ENCODE results near the gene KCNQ2.

The KCNQ2 gene

DNA sequence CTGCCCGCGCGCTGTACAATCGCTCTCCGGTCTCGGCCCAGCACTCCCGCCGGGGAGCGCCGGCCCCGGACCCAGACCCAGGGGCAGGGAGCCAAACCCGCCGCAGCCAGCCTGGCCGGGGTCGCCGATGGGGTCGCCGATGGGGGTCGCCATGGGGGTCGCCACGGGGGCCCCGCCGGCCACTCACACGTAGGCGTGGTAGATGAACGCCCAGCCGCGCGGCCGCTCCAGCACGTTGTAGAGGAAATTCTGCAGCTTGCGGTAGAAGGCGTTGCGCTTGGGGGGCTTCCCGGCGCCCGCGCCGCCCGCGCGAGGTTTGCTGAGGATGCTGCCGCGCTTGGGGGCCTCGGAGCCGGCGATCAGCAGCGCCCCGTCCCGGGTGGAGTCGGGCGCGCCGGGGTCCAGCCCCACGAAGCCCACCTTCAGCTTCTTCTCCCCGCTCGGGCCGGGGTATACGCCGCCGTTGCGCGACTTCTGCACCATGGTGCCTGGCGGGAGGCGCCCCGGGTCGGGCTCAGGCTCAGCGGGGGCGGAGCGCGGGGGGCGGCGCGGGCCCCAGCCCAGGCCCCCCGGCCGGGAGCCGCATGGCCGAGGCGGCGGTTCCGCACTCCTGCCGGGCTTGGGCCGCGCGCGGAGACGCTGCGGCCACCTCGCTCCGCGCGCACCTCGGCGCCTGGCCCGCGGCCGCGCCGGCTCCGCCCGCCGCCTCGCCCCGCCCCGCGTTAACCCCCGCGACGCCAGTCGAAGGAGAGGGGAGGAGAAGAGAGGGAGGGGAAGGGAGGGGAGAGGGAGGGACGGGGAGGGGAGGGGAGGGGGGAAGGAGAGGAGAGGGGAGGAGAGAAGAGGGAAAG, at the start of gene KCNQ2:
Gene KCNQ2, minus strand, starts transcription at position 675 of the 851 bp plus-strand sequence. Its CDS starts 192 bp downstream, at position 483.
- TF ChIP-seq GATA3 (IDR thresholded peaks at IDR 0.05; ENCODE audit: low read depth, low read length) (no peak), GATA2 (IDR thresholded peaks at IDR 0.05; ENCODE audit: low read depth, low read length) (no peak)

- TF ChIP-seq GATA3 (IDR thresholded peaks at IDR 0.05; ENCODE audit: low read depth, low read length) (no peak), GATA2 (IDR thresholded peaks at IDR 0.05; ENCODE audit: low read depth, low read length) (no peak)
Measured at GRCh38 chr20:63521602-63522001, 49.1 kb upstream of the KCNQ2 start.

GRCh38 chr20:63520934-63521601, 48.6 kb upstream of the KCNQ2 start:
- no peak for TF ChIP-seq GATA2 (IDR thresholded peaks at IDR 0.05; ENCODE audit: low read depth, low read length)
- no peak for TF ChIP-seq GATA3 (IDR thresholded peaks at IDR 0.05; ENCODE audit: low read depth, low read length)

- TF ChIP-seq GATA3 (IDR thresholded peaks at IDR 0.05; ENCODE audit: low read depth, low read length) = no peak
- TF ChIP-seq GATA2 (IDR thresholded peaks at IDR 0.05; ENCODE audit: low read depth, low read length) = no peak
Measured at GRCh38 chr20:63520504-63520933, 48.1 kb upstream of the KCNQ2 start, which contains the start of gene PPDPF. Gene PPDPF, plus strand, starts transcription at chr20:63520765. Its CDS starts 544 bp downstream, at chr20:63521309.

DNA sequence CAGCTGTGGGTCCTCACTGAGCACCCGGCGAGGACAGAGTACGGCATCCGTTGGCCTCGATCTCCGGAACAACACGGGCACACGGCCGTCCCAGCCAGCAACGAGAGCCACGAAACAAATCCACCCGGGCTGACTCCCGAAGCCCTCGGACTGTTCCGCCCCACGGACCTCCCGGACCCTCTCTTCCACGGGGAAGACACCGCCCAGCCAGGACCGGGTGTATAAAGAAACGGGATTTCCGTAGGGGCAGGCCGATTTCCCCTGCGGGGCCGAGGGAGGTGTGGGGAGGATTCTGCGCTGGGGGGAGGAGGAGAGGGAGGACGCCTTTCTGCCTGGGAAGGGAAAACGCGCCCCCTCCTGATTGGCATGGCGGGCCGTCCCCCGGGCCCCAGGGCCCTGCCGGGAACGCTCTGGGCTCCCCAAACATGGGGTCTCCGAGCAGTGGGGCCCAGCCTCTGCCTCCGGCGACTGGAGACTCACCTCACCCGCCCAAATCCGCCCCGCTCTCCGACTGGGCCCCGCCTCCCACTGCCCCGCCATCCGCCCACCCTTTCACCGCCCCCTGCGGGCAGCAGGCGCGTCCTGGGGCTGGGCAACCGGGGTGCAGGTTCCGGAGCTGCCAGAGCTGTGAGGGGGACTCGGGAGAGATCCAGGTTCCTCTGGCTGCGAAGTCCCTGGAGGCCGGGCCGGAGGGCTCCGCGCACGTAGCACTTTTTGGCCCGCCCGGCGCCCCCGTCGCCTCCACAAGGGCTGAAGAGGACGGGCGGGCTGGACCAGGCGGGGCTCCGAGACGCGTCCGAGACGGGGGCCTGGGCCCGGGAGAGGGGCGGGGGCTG, 47.4 kb upstream of the KCNQ2 start:
- no peak for TF ChIP-seq GATA3 (IDR thresholded peaks at IDR 0.05; ENCODE audit: low read depth, low read length)

DNA sequence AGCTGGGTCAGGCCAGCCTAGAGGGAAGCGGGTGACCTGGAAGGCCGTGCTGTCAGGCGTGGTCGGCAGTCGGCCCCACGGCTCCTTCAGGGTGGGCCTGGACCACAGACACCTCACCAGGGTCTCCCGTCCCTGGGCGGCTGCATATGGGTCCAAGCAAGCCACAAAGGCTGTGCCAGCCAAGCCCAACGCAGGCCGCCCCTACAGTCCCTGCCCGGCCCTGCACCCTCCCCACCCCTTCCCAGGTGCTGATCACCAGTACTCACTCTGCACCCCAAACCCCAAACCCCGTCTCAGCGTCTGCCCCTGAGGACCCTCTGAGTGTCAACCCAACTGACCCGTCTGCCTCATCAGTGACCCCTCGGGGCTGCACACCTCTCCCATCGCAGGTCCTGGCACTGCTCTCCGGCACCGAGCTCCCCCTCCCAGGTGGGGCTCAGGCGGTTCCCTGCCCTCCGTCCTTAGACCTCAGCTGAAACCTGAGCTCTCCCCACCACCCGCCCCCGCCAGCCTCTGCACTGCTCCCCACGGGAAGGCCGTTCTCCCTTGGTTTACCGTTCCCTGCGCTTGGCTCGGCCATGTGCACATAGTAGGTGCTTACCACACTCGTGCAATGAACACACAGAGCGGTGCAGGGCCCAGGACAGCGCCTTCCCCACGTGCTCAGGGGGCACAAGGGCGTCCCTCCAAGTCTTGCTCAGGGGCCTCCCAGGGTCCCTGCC, 46.7 kb upstream of the KCNQ2 start:
- TF ChIP-seq GATA3 (IDR thresholded peaks at IDR 0.05; ENCODE audit: low read depth, low read length) (no peak), GATA2 (IDR thresholded peaks at IDR 0.05; ENCODE audit: low read depth, low read length) (no peak)

DNA sequence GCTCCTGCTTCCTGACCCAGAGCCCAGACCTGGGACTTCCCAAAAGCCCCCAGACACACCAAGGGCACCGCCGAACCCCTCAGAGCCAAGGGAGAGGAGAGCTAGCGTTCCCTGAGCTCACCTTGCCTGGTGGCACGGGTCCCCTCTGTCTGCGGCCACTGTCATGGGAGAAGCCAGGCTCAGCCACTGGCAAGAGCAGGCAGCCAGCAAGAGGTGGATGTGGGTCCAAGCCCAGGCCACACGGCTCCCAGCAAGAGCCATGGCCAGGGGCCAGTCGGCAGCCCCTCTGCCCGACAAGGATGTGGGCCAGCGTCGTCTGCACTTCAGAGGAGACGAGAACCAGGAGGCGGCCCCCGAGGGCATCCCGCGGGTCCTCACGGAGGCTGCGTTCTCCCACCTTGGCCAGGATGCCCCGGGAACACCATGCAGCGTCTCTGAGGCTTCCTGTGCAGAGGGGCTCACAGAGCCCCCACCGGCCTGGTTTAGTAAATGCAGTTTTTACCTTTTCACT, 46.0 kb upstream of the KCNQ2 start:
- TF ChIP-seq GATA2 (IDR thresholded peaks at IDR 0.05; ENCODE audit: low read depth, low read length) (no peak), GATA3 (IDR thresholded peaks at IDR 0.05; ENCODE audit: low read depth, low read length) (no peak)

DNA sequence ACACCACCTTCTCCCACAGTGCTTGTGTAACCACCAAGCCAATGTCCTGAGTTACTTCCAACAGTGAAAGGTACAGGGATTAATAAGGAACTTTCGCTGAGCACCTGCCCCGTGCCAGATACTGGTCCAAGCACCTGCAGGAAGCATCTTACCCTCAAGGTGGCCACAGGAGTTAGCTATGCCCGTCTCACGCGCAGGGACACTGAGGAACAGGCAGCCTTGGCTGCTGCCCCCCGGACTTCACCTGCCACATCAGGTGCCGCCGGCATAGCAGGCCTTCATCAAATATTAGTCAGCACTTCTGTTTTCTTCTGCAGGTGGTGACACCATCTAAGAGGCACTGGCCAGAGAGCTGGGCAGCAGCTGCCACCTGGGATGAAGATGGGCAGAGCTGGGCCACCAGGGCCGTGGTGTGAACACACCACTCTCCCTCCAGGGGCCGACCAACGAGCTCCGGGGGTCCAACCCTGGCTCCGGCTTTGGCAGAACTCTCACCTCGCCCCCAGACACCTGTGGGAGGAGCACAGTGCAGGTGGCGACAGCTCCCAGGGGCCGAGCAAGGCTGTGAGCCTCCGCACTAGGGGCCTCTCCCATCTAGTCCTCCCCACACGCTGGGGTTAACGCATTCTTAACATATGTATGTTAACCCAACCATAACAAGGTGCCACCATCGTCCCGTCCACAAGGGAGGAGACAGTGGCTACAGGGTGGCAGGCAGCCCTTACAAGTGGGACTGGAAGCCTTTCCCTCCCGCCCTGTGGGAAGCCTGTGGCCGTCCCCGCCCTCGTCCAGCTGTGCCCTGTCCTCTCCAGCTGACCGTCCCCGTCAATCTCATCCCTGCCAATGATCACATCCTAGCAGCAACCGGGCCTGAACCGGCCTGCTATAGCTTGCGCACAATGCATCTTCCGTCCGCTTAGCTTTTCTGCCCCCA, 45.2 kb upstream of the KCNQ2 start:
- TF ChIP-seq GATA2 (IDR thresholded peaks at IDR 0.05; ENCODE audit: low read depth, low read length) (no peak), GATA3 (IDR thresholded peaks at IDR 0.05; ENCODE audit: low read depth, low read length) (no peak)

DNA sequence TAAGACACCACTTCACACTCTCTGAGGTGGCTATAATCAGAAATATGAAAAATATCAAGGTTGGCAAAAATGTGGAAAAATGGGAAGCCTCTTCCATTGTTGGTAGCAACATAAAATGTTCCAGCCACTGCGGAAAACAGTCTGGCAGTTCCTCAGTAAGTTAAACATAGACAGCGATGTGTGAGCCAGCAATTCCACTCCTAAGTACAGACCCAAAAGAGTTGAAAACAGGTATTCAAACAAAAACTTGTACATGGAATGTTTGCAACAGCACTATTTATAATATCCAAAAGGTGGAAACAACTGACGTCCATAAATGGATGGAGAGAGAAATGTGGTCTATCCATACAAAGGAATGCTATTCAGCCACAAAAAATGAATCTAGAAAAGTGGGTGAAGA, 40.8 kb upstream of the KCNQ2 start:
- TF ChIP-seq GATA3 (IDR thresholded peaks at IDR 0.05; ENCODE audit: low read depth, low read length) = no peak
- TF ChIP-seq GATA2 (IDR thresholded peaks at IDR 0.05; ENCODE audit: low read depth, low read length) = no peak

- TF ChIP-seq GATA2 (IDR thresholded peaks at IDR 0.05; ENCODE audit: low read depth, low read length) (no peak), GATA3 (IDR thresholded peaks at IDR 0.05; ENCODE audit: low read depth, low read length) (no peak)
Measured at GRCh38 chr20:63509088-63509564, 36.7 kb upstream of the KCNQ2 start.

GRCh38 chr20:63508072-63508768, 35.8 kb upstream of the KCNQ2 start:
- no peak for TF ChIP-seq GATA2 (IDR thresholded peaks at IDR 0.05; ENCODE audit: low read depth, low read length)
- no peak for TF ChIP-seq GATA3 (IDR thresholded peaks at IDR 0.05; ENCODE audit: low read depth, low read length)
